GM18511 (cell line): ENCODE data around the gene ITGA8.

Experiments
- ATAC-seq: cut with Tn5 transposase; IDR thresholded peaks from one replicate; pipeline ENCODE4 v1.9.1; 2021; ENCODE audit warnings: mild to moderate bottlenecking, moderate library complexity; ENCODE audit not compliant: unreplicated experiment

ITGA8 gene

DNA sequence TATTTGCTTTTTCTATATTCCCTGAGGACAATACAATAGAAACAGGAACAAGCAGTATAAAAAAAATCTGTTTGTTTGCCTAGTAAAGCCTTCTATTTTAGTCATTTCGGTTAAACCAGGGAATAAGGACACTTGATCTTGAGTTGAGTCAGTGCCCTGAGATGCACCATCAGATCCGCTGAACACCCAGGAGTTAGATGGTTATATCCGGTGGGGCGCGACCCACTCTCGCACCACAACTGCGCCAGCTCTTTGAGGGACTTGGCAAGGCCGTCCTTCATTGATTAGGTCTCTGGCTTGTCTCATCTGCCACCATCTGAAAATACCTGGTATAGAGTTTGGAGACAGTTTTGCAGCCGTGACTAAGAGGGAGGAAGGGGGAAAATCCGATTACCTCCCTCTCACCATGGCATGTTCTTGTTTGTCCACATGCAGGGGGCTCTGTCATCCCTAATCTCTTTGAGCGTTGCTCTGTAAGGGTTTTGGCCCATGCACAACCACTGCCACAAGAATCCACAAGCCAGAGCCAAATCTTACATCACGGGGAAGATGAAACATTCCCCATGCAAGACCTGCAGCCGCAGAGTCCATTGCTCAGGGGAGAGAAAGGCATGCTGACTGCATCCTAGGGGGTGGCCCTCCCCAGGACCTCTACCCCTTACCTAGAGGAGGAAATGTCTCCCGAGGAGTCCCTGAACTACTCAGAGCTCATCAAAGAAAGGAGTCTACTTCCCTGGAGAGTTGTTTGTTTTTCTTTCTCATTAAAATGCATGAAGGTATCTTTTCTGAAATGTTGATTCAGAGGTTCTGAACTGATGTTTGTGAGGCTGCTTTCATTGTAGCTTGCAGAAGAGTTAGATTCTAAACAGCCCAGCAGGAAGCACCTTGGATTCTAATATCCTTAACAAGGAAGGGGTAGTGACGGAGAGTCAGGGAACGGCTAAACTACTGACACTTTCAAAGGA, 247.0 kb downstream of the ITGA8 start:
- no peak for ATAC-seq

DNA sequence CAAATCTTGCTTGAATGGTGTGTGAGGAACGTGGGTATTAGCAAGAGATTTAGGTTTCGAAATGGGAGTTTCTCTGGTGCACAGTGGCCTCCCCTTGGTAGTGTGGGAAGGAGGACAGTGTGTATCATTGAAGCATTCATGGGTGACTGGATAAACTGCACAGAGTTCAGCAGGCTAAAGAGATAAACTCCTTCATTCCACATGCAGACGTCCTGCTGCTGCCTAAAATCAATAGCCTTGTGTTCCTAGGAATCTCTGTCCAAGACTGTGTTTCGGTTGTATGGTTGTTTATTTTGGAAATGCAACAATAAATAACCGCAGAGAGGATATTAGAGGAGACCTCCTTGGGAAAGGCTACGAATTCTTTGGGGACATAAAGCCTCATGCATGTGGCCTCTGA, 247.7 kb downstream of the ITGA8 start:
- no peak for ATAC-seq

DNA sequence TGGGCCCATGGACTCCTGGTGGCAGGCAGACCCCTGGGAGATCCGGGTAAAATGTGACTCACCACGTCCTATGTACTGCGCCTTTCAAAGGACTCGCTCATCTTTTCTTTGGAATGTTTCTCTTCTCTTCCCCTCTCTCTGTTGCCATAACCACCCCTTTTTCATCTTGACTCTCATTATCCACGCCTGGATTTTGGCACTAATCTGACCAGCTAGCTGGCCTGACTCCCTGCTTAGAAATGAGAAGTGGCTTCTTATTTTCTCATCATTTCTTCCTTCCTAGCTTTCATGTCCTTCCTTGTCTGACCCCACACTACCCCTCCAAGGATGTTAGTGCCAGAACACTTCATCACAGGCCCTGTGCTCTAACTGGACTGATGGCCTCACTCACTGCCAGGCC, 250.6 kb downstream of the ITGA8 start:
- ATAC-seq, result no peak

DNA sequence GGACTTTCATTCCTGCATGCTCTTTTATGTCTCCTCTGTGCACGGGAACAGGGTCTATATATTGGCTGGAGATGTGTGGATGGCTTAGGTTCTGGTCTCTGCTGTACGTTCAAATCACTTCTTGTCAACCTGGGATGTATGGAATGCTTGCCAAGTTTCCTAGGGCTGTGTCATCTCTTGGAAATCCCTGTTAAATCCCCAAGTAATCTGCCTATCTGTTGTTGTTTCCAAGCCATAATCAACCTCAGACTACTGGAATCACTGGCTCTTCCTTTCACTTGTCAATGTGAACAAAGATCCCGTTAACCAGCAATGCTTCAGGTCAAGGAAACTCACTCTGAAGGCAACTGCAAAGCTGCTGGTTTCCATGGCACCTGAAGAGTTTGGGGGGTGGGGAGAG, 255.3 kb downstream of the ITGA8 start:
- ATAC-seq, result no peak
